HL-60 (cell line): ENCODE results near the gene ARMC5.

Experiments
- DNase-seq, 2 experiments: peaks; one replicate each; pipeline ENCODE4 v3.0.0-alpha.2; 2010 to 2020; ENCODE audit warnings: low read depth in 1 of 2, low spot score in 1 of 2
- H3K27ac ChIP-seq: fragments of 250-450 bp; sonication (Bioruptor Pico); replicated peaks from 2 replicates; pipeline ENCODE4 v1.5.1; 2020; ENCODE audit warnings: mild to moderate bottlenecking, moderate library complexity
- H3K27me3 ChIP-seq: fragments of 250-450 bp; sonication (Bioruptor Pico); 2 replicates; pipeline ENCODE4 v1.5.1; 2021; ENCODE audit warnings: mild to moderate bottlenecking, moderate library complexity; ENCODE audit not compliant: insufficient read depth, poor library complexity, severe bottlenecking
- H3K4me3 ChIP-seq: replicated peaks from 2 replicates; pipeline ENCODE4 v1.5.1; 2011; ENCODE audit warnings: mild to moderate bottlenecking, control low read depth, low read length; ENCODE audit not compliant: insufficient read depth
- GABPA ChIP-seq: IDR thresholded peaks from 2 replicates; pipeline ENCODE4 v1.6.1; 2012; ENCODE audit warnings: low read depth
- POLR2AphosphoS5 ChIP-seq: IDR thresholded peaks from 2 replicates; pipeline ENCODE4 v1.6.1; 2012; ENCODE audit warnings: low read depth
- SPI1 ChIP-seq: IDR thresholded peaks from 2 replicates; pipeline ENCODE4 v1.6.1; 2012; ENCODE audit warnings: low read depth, mild to moderate bottlenecking, borderline replicate concordance
- TF ChIP-seq, protein P1 (sequence below): IDR thresholded peaks from 2 replicates; pipeline ENCODE4 v1.6.1; 2012; ENCODE audit warnings: low read depth; ENCODE audit not compliant: insufficient replicate concordance
- TF ChIP-seq, protein P2 (sequence below): IDR thresholded peaks from one replicate; pipeline ENCODE4 v1.5.1; 2011; ENCODE audit warnings: low read length, control low read depth, inconsistent platforms; ENCODE audit not compliant: insufficient read depth

Gene ARMC5

DNA sequence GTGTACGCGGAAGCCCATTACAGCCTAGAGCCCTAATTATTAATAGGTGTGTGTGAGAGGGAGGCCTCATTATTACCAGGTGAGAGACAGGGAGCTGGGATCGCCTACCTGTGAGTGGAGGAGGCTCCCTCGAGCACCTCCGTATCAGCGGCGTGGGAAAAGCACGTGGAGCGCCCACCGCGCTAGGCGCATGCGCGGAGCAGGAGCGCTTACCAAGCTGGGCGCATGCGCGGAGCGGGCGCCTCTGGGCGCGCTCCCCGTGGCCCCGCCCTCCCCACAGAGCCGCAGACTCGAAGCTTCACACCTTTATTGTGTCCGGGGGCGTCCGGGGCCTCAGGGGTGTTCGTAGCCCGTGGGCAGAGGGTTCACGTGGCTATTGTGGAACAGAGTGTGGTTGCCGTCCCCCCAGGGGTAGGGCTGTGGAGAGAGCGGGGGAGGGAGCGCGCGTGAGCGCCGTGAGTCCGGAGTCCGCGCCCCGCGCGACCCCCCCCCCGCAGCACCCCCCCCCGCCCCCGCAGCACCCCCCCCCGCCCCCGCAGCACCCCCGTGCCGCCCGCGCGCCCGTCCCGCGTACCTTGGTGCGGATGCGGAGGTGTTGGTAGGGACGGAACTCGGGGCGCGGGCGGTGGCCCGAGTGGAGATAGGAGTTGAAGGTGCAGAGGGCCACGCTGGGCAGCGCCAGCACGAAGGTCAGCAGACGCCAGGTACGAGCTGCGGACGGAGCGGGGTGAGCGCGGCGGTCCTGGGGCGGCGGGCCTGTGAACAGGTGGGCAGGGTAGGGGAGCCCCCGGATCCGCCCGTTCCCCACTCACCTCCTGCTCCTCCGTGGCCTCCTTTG lies 31.6 kb upstream of the ARMC5 start:
- Histone ChIP-seq H3K4me3 (no peak overlapping the region), H3K27ac (no peak overlapping the region), H3K27me3 (no peaks in the 10 kb centered on the region)
- no peak for DNase-seq
- TF ChIP-seq, protein P1, sequence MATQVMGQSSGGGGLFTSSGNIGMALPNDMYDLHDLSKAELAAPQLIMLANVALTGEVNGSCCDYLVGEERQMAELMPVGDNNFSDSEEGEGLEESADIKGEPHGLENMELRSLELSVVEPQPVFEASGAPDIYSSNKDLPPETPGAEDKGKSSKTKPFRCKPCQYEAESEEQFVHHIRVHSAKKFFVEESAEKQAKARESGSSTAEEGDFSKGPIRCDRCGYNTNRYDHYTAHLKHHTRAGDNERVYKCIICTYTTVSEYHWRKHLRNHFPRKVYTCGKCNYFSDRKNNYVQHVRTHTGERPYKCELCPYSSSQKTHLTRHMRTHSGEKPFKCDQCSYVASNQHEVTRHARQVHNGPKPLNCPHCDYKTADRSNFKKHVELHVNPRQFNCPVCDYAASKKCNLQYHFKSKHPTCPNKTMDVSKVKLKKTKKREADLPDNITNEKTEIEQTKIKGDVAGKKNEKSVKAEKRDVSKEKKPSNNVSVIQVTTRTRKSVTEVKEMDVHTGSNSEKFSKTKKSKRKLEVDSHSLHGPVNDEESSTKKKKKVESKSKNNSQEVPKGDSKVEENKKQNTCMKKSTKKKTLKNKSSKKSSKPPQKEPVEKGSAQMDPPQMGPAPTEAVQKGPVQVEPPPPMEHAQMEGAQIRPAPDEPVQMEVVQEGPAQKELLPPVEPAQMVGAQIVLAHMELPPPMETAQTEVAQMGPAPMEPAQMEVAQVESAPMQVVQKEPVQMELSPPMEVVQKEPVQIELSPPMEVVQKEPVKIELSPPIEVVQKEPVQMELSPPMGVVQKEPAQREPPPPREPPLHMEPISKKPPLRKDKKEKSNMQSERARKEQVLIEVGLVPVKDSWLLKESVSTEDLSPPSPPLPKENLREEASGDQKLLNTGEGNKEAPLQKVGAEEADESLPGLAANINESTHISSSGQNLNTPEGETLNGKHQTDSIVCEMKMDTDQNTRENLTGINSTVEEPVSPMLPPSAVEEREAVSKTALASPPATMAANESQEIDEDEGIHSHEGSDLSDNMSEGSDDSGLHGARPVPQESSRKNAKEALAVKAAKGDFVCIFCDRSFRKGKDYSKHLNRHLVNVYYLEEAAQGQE, result no peak

DNA sequence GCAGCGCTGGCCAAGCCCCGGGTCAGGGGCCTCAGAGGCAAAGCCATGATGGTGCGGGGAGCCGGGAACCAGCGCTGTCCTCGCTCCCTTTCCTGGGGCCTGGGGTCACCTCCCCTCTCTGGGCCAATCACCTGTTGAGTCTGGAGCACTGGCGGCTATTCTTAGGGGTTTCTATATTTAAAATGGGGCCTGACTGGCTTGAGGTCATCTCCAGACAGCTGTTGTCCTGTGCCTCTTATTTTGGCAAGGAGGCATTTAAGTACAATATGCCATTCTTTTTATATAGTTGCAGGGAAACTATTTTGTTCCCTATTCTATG lies 31.1 kb upstream of the ARMC5 start, which contains the start of gene COX6A2:
TSS of gene COX6A2 (minus strand) at position 82 of the 319 bp plus-strand sequence. CDS start at position 47, 35 bp downstream.
- Histone ChIP-seq H3K4me3 (no peak within 1 kb of the TSS), H3K27ac (no peak within 1 kb of the TSS), H3K27me3 (no peaks in the 10 kb centered on the region)
- no peak for DNase-seq
- TF ChIP-seq POLR2AphosphoS5, result no peak
- no peak for TF ChIP-seq GABPA
- no peak for TF ChIP-seq SPI1
- TF ChIP-seq, protein P2, sequence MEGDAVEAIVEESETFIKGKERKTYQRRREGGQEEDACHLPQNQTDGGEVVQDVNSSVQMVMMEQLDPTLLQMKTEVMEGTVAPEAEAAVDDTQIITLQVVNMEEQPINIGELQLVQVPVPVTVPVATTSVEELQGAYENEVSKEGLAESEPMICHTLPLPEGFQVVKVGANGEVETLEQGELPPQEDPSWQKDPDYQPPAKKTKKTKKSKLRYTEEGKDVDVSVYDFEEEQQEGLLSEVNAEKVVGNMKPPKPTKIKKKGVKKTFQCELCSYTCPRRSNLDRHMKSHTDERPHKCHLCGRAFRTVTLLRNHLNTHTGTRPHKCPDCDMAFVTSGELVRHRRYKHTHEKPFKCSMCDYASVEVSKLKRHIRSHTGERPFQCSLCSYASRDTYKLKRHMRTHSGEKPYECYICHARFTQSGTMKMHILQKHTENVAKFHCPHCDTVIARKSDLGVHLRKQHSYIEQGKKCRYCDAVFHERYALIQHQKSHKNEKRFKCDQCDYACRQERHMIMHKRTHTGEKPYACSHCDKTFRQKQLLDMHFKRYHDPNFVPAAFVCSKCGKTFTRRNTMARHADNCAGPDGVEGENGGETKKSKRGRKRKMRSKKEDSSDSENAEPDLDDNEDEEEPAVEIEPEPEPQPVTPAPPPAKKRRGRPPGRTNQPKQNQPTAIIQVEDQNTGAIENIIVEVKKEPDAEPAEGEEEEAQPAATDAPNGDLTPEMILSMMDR, result no peak
- TF ChIP-seq, protein P1, result no peak

DNA sequence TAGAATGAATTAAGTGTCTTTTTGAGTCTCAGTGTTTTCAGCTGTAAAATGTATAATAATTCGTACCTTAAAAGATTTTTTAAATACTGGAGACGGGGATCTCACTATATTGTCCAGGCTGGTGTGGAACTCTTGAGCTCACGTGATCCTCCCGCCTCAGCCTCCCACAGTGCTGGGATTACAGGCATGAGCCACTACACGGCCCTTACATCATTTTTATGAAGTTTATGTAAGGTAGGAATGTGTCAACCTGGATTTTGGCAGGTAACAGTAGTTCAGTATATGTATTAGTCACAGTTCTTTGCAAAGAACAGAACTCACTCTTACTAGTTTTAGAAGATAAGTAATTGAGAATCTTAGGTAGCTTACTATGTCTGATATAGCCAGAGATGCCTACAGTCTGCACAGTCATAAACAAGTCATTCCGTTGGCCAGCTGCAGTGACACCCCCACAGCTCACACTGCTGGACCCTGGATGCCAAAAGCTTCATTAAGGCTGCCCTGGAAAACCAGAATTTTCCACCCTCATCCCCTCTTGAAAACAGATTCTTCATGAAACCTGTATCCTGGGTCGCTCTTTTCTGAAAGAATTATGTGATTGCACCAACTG lies 30.6 kb upstream of the ARMC5 start:
- no peaks in the 10 kb centered on the region for H3K27me3 ChIP-seq
- H3K4me3 ChIP-seq, result no peak overlapping the region
- H3K27ac ChIP-seq, result no peak overlapping the region
- no peak for DNase-seq
- TF ChIP-seq SPI1 (no peak), POLR2AphosphoS5 (no peak), GABPA (no peak)
- TF ChIP-seq, protein P1, result no peak
- TF ChIP-seq, protein P2, result no peak
